ENCODE results near the gene PCED1A. TPM values are rescaled to one million over a fixed set of nuclear protein-coding genes. Genes with fewer than 3 reads are reported as not detected.

PCED1A gene
- total and polyA plus RNA-seq, 2 of the 13 experiments (the other 11 are each of a cell fraction or from before 2014, with no cell fraction given) = 40.1 to 84.2 TPM

DNA sequence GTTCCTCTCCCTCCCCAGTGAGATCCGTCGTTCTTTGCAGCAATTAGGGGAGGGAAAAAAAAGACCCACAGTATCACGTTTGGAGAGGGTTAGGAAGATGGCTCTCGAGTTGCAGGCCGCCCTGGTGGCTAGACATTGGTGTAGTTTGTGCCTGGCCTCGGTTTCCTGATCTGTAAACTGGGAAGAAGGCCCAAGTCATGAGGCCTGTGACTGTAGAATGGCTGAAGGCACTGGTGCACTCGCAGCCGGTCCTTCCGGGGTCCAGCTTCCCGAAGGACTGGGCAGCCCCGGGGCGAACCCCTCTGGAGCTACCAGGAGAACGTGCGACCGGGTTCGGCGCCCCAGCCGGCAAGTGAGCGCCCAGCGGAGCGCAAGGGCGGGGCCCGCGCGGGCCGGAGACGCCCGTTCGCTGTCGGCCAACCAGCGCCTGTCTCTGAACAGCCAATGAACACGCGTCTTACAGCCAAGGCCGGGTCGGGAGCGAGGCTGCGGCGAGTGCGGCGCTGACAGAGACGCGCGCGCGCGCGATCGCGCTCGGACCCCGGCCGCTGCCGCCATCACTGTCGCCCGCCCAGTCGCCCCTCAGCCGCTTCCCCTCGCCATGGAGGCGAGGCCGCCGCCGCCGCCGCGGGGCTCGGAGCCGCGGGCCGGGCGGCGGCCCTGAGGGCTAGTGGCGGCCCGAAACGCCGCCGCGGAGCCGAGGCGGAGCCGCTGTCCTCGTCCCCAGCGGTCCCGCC, 32.7 kb upstream of the PCED1A start, which contains the start of gene PTPRA (continued):
- TF ChIP-seq, protein P1, sequence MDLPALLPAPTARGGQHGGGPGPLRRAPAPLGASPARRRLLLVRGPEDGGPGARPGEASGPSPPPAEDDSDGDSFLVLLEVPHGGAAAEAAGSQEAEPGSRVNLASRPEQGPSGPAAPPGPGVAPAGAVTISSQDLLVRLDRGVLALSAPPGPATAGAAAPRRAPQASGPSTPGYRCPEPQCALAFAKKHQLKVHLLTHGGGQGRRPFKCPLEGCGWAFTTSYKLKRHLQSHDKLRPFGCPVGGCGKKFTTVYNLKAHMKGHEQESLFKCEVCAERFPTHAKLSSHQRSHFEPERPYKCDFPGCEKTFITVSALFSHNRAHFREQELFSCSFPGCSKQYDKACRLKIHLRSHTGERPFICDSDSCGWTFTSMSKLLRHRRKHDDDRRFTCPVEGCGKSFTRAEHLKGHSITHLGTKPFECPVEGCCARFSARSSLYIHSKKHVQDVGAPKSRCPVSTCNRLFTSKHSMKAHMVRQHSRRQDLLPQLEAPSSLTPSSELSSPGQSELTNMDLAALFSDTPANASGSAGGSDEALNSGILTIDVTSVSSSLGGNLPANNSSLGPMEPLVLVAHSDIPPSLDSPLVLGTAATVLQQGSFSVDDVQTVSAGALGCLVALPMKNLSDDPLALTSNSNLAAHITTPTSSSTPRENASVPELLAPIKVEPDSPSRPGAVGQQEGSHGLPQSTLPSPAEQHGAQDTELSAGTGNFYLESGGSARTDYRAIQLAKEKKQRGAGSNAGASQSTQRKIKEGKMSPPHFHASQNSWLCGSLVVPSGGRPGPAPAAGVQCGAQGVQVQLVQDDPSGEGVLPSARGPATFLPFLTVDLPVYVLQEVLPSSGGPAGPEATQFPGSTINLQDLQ (CRISPR knock-in tag; IDR thresholded peaks at IDR 0.05) = peak; percentile 97
- TF ChIP-seq KLF6 (CRISPR knock-in tag; IDR thresholded peaks at IDR 0.05) (peak; percentile 89), SOX13 (IDR thresholded peaks at IDR 0.05) (peak; percentile 64; the same call in 1 of the 2 replicates), SOX13 (CRISPR knock-in tag; conservative IDR thresholded peaks at IDR 0.05 in 1 of 2, IDR thresholded peaks at IDR 0.05 in 1 of 2) (peak in 1 of 2 experiments; percentile 50; a peak in 2 of 4 replicates), SMAD3 (CRISPR knock-in tag; IDR thresholded peaks at IDR 0.05) (0 out of 2 replicates have a peak, but pooled peaks have one; percentile 82), EZH2 (conservative IDR thresholded peaks at IDR 0.05; ENCODE audit: low read depth, low read length) (no peak), SRSF9 (IDR thresholded peaks at IDR 0.05; ENCODE audit: borderline replicate concordance, insufficient read depth, low read depth, low read length, poor library complexity, severe bottlenecking) (no peak), ZNF781 (CRISPR knock-in tag; IDR thresholded peaks at IDR 0.05; ENCODE audit: borderline replicate concordance, not compliant biosample characterization) (no peak), ELF4 (CRISPR knock-in tag; IDR thresholded peaks at IDR 0.05; ENCODE audit: borderline replicate concordance) (no peak), HDAC2 (CRISPR knock-in tag; IDR thresholded peaks at IDR 0.05) (peak; percentile 75), ZSCAN20 (CRISPR knock-in tag; IDR thresholded peaks at IDR 0.05; ENCODE audit: borderline replicate concordance) (no peak), GATAD2A (CRISPR knock-in tag; IDR thresholded peaks at IDR 0.05) (peak; percentile 14; the same call in 1 of the 2 replicates), HHEX (CRISPR knock-in tag; IDR thresholded peaks at IDR 0.05) (no peak), NR2F1 (CRISPR knock-in tag; IDR thresholded peaks at IDR 0.05) (no peak), SMAD1 (CRISPR knock-in tag; IDR thresholded peaks at IDR 0.05; ENCODE audit: borderline replicate concordance, low read depth) (peak; percentile 75; the same call in 1 of the 2 replicates)
- TF ChIP-seq, protein P2, sequence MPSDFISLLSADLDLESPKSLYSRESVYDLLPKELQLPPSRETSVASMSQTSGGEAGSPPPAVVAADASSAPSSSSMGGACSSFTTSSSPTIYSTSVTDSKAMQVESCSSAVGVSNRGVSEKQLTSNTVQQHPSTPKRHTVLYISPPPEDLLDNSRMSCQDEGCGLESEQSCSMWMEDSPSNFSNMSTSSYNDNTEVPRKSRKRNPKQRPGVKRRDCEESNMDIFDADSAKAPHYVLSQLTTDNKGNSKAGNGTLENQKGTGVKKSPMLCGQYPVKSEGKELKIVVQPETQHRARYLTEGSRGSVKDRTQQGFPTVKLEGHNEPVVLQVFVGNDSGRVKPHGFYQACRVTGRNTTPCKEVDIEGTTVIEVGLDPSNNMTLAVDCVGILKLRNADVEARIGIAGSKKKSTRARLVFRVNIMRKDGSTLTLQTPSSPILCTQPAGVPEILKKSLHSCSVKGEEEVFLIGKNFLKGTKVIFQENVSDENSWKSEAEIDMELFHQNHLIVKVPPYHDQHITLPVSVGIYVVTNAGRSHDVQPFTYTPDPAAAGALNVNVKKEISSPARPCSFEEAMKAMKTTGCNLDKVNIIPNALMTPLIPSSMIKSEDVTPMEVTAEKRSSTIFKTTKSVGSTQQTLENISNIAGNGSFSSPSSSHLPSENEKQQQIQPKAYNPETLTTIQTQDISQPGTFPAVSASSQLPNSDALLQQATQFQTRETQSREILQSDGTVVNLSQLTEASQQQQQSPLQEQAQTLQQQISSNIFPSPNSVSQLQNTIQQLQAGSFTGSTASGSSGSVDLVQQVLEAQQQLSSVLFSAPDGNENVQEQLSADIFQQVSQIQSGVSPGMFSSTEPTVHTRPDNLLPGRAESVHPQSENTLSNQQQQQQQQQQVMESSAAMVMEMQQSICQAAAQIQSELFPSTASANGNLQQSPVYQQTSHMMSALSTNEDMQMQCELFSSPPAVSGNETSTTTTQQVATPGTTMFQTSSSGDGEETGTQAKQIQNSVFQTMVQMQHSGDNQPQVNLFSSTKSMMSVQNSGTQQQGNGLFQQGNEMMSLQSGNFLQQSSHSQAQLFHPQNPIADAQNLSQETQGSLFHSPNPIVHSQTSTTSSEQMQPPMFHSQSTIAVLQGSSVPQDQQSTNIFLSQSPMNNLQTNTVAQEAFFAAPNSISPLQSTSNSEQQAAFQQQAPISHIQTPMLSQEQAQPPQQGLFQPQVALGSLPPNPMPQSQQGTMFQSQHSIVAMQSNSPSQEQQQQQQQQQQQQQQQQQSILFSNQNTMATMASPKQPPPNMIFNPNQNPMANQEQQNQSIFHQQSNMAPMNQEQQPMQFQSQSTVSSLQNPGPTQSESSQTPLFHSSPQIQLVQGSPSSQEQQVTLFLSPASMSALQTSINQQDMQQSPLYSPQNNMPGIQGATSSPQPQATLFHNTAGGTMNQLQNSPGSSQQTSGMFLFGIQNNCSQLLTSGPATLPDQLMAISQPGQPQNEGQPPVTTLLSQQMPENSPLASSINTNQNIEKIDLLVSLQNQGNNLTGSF (CRISPR knock-in tag; IDR thresholded peaks at IDR 0.05) = no peak
- TF ChIP-seq, protein P3, sequence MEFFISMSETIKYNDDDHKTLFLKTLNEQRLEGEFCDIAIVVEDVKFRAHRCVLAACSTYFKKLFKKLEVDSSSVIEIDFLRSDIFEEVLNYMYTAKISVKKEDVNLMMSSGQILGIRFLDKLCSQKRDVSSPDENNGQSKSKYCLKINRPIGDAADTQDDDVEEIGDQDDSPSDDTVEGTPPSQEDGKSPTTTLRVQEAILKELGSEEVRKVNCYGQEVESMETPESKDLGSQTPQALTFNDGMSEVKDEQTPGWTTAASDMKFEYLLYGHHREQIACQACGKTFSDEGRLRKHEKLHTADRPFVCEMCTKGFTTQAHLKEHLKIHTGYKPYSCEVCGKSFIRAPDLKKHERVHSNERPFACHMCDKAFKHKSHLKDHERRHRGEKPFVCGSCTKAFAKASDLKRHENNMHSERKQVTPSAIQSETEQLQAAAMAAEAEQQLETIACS (CRISPR knock-in tag; IDR thresholded peaks at IDR 0.05) = peak; percentile 98

Measured in HepG2 (cell line).